Activated CD4-positive, alpha-beta T cell treated with anti-CD3 and anti-CD28 coated beads for 36 hours (primary cell): ENCODE measurements around the gene ZNF10. TPM values are rescaled to one million over a fixed set of nuclear protein-coding genes. Genes with fewer than 3 reads are reported as not detected.

Experiments used
- ATAC-seq: fragments of 200-7000 bp; cut with Tn5 transposase; one replicate; pipeline ENCODE4 v1.10.0; 2021; ENCODE audit warnings: mild to moderate bottlenecking, moderate library complexity
- CTCF ChIA-PET: fragments of 350-600 bp; sonication (Branson Sonifier 250); formaldehyde crosslinking; loops from one replicate; lab custom pipeline; 2021; ENCODE audit warnings: antibody characterized with exemption; lab: Charles Lee
- POLR2A ChIA-PET: fragments of 350-600 bp; sonication (Branson Sonifier 250); formaldehyde crosslinking; loops from one replicate; lab custom pipeline; 2021; ENCODE audit warnings: antibody characterized with exemption, inconsistent platforms; lab: Charles Lee
- DNase-seq: peaks from one replicate; pipeline ENCODE4 v3.0.0-alpha.2; 2020
- H3K27ac Mint-ChIP-seq: one replicate; pipeline ENCODE4 v1.8.0; 2021; ENCODE audit warnings: mixed read lengths
- H3K27me3 Mint-ChIP-seq: one replicate; pipeline ENCODE4 v1.8.0; 2021; ENCODE audit warnings: mixed read lengths
- H3K36me3 Mint-ChIP-seq: one replicate; pipeline ENCODE4 v1.8.0; 2021; ENCODE audit warnings: low read depth, mixed read lengths
- H3K4me1 Mint-ChIP-seq: one replicate; pipeline ENCODE4 v1.8.0; 2021; ENCODE audit warnings: mixed read lengths
- H3K4me3 Mint-ChIP-seq: one replicate; pipeline ENCODE4 v1.8.0; 2021; ENCODE audit warnings: mild to moderate bottlenecking, moderate library complexity, mixed read lengths
- H3K9me3 Mint-ChIP-seq: one replicate; pipeline ENCODE4 v1.8.0; 2021; ENCODE audit warnings: low read depth, mixed read lengths
- intact Hi-C, 2 experiments: fragments of 100-400 bp; cut with DNase I in 1 of 2; cut with micrococcal nuclease in 1 of 2; formaldehyde crosslinking; loops; one replicate each; pipeline versions ENCODE4 v1.14.2 to v1.15.1; 2022 to 2024; cut with DNase I, micrococcal nuclease
- total RNA-seq, 2 experiments: library from RNA; stranded (reverse); gene quantifications; one replicate each; pipeline ENCODE4 v1.2.3, GENCODE V29; 2021

Gene ZNF10
- total RNA-seq, 2 experiments from 2014 or later, result 4.8 to 5.1 TPM

DNA sequence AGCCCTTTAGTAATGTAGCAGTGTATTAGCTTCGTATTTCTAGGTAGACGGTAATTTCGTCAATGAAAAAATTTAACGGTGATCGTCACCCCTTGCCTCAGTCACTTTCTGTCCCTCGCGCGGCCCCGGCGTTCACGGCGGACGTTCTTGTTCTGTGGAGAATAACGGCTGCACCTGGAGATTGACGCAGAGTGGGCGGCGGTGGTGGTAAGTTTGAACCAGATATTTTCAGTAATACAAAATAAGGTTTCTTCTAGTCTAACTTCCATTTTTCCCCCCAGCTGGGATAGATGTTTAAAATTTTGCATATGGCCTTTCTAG, 341 bp downstream of the ZNF10 start:
- H3K4me1 Mint-ChIP-seq, result peaks cover 15% of the 10 kb centered on the region
- H3K27me3 Mint-ChIP-seq, result no peaks in the 10 kb centered on the region
- H3K36me3 Mint-ChIP-seq, result peaks cover 78% of the 10 kb centered on the region
- CTCF ChIA-PET, result interaction anchor here (0.7 kb wide), 1 partner anchor 49 kb away, joined by 3 read pairs; no protein-coding TSS in a partner anchor
- DNase-seq, result peak; percentile 70
- ATAC-seq, result peak; percentile 5
- peaks cover 36% of the 10 kb centered on the region for H3K9me3 Mint-ChIP-seq
- POLR2A ChIA-PET, result interaction anchor here (0.6 kb wide), 1 partner anchor 296 kb away, joined by 3 read pairs; no protein-coding TSS in a partner anchor
- H3K27ac Mint-ChIP-seq, result peak overlapping the region; percentile 98
- H3K4me3 Mint-ChIP-seq, result peak overlapping the region; percentile 86
- intact Hi-C loops, result loop anchor here (1.0 to 2.0 kb wide), 11 partner anchors 50 to 420 kb away; partner anchors contain the start of genes ZNF140 (in 2 of the 2), ZNF26 (in 2 of the 2), ZNF268 (in 2 of the 2) and ZNF84 (in 2 of the 2)

GRCh38 chr12:133135747-133136146, 5.3 kb downstream of the ZNF10 start:
- Mint-ChIP-seq H3K4me3 (no peak overlapping the region), H3K4me1 (peaks cover 9% of the 10 kb centered on the region), H3K36me3 (peaks cover 91% of the 10 kb centered on the region), H3K27me3 (no peaks in the 10 kb centered on the region), H3K27ac (no peak overlapping the region), H3K9me3 (peaks cover 57% of the 10 kb centered on the region)
- DNase-seq (no peak), ATAC-seq (no peak)
- ChIA-PET POLR2A (no interaction called here), CTCF (no interaction called here)
- intact Hi-C loops, result no loop called here

DNA sequence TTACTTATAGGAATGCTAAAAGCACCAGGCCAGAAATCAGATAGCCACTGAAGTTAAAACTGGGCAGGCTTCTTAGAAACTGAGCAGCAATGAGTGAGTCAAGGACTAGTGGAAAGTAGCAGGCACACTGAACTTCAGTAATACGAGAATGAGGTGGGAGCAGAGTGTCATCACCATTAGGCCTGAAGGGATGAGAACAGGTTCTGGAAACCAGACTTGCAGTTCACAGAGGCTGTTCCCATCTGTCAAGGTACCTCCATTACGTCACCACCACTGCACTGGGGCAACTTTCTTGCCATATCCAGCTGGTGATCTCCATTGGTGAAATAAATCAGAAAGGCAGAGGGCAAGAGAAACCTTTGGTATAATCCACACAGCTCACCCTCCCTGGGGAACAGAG, 15.6 kb downstream of the ZNF10 start:
- Mint-ChIP-seq H3K4me3 (no peak overlapping the region), H3K4me1 (no peaks in the 10 kb centered on the region), H3K27me3 (no peaks in the 10 kb centered on the region), H3K27ac (no peak overlapping the region), H3K36me3 (peaks cover 90% of the 10 kb centered on the region), H3K9me3 (peaks cover 50% of the 10 kb centered on the region)
- DNase-seq (no peak), ATAC-seq (no peak)
- ChIA-PET CTCF (no interaction called here), POLR2A (no interaction called here)
- intact Hi-C loops, result no loop called here

- peaks cover 80% of the 10 kb centered on the region for H3K36me3 Mint-ChIP-seq
- ATAC-seq (no peak), DNase-seq (no peak)
- no peak overlapping the region for H3K27ac Mint-ChIP-seq
- POLR2A ChIA-PET, result no interaction called here
- CTCF ChIA-PET, result interaction anchor here (0.7 kb wide), 1 partner anchor 113 kb away, joined by 3 read pairs; no protein-coding TSS in a partner anchor
- H3K4me1 Mint-ChIP-seq, result no peaks in the 10 kb centered on the region
- intact Hi-C loops, result no loop called here
- H3K9me3 Mint-ChIP-seq, result peaks cover 72% of the 10 kb centered on the region
- no peaks in the 10 kb centered on the region for H3K27me3 Mint-ChIP-seq
- H3K4me3 Mint-ChIP-seq, result no peak overlapping the region
These were observed 25.8 kb downstream of the ZNF10 start for GRCh38 chr12:133156125-133156690.

GRCh38 chr12:133165776-133166175, 35.3 kb downstream of the ZNF10 start:
- no peaks in the 10 kb centered on the region for H3K4me1 Mint-ChIP-seq
- no peak for DNase-seq
- CTCF ChIA-PET, result no interaction called here
- no peaks in the 10 kb centered on the region for H3K27me3 Mint-ChIP-seq
- H3K36me3 Mint-ChIP-seq, result peaks cover 7% of the 10 kb centered on the region
- H3K9me3 Mint-ChIP-seq, result peaks cover 32% of the 10 kb centered on the region
- H3K4me3 Mint-ChIP-seq, result no peak overlapping the region
- intact Hi-C loops, result no loop called here
- ATAC-seq, result no peak
- POLR2A ChIA-PET, result no interaction called here
- H3K27ac Mint-ChIP-seq, result no peak overlapping the region

DNA sequence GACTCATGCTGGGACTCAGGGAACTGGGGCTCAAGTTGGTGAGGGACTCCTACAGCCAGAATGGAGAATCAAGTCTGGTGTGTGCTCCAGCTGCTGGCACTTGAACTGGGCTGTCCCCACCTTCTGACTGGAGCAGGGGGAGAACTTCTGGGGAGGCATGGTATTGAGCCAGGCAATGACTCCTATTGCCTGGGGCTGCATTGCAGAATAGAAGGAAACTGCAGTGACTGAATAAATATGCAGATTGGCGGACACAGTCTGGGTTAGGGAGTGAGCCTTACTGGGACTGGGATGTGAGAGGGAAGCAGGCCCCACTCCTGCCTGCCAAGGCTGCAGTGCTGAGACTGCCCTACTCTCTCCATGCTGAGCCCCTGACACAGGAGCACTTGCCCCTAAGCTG, 42.1 kb downstream of the ZNF10 start:
- Mint-ChIP-seq H3K27ac (no peak overlapping the region), H3K27me3 (no peaks in the 10 kb centered on the region), H3K36me3 (peaks cover 4% of the 10 kb centered on the region), H3K4me1 (no peaks in the 10 kb centered on the region), H3K9me3 (peaks cover 41% of the 10 kb centered on the region), H3K4me3 (no peak overlapping the region)
- ATAC-seq, result no peak
- DNase-seq, result no peak
- CTCF ChIA-PET, result no interaction called here
- intact Hi-C loops, result no loop called here
- POLR2A ChIA-PET, result no interaction called here

GRCh38 chr12:133174901-133175300, 44.5 kb downstream of the ZNF10 start:
- H3K4me1 Mint-ChIP-seq, result no peaks in the 10 kb centered on the region
- ChIA-PET CTCF (no interaction called here), POLR2A (no interaction called here)
- H3K9me3 Mint-ChIP-seq, result peaks cover 45% of the 10 kb centered on the region
- ATAC-seq (no peak), DNase-seq (no peak)
- intact Hi-C loops, result no loop called here
- H3K36me3 Mint-ChIP-seq, result peaks cover 7% of the 10 kb centered on the region
- no peak overlapping the region for H3K4me3 Mint-ChIP-seq
- H3K27me3 Mint-ChIP-seq, result no peaks in the 10 kb centered on the region
- H3K27ac Mint-ChIP-seq, result no peak overlapping the region

- Mint-ChIP-seq H3K4me3 (no peak overlapping the region), H3K36me3 (peaks cover 53% of the 10 kb centered on the region), H3K9me3 (peaks cover 42% of the 10 kb centered on the region), H3K4me1 (peaks cover 11% of the 10 kb centered on the region), H3K27ac (peak overlapping the region; percentile 17), H3K27me3 (no peaks in the 10 kb centered on the region)
- ChIA-PET POLR2A (interaction anchor here (1.0 kb wide), 2 partner anchors 100 to 101 kb away, joined by 3 to 6 read pairs; partner anchors contain the start of gene ZNF140), CTCF (interaction anchor here (0.5 to 2.3 kb wide), 11 partner anchors 9 to 275 kb away, joined by 3 to 6 read pairs (median 3); partner anchors contain the start of gene ZNF26)
- DNase-seq (no peak), ATAC-seq (no peak)
- intact Hi-C loops, result loop anchor here (1.0 kb wide), 6 partner anchors 50 to 293 kb away; partner anchors contain the start of genes ZNF10 (in 2 of the 2), ZNF140 (in 2 of the 2), ZNF26 (in 2 of the 2) and ZNF891 (in 2 of the 2)
These were observed 50.2 kb downstream of the ZNF10 start for GRCh38 chr12:133180669-133181068.

DNA sequence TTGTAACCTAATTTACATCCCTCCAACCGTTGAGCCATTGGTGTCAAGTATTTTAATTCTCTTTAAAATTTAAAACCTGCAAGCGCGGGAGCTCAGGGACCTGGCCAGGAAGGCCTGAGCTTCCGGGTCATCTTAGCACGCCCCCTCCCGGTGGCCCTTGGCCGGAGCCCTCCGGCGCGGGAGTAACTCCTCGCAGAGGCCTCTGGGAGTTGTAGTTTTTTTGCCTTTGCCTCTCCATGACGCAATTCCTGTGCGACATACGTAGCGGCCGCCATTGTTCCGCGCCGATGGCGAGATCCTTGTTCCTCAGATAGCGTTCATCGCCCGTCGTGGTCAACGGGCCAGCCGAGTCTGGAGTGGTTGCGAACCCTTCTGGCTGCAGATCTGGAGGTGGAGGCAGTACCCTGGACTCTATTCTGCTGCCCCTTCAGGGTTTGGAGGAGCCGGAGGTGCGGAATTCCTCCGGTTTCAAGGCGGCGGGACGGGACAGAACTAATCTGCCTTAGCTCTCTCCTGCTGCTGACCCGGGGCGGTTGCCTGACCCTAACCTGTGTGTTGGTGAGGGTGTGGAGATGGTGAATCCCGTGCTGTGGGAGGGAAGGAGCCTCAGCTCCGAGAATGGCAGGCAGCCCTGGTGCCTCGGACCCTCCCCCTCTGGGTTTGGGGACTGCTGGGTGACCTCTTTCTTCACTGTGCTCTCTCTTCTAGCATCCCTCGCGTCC, 51.0 kb downstream of the ZNF10 start, which contains the start of gene ZNF268:
Gene ZNF268 (plus strand): TSS at position 258 of the 722 bp plus-strand sequence. CDS start 503 bp downstream, outside the sequence.
- H3K9me3 Mint-ChIP-seq, result peaks cover 39% of the 10 kb centered on the region
- H3K27me3 Mint-ChIP-seq, result no peaks in the 10 kb centered on the region
- ChIA-PET POLR2A (interaction anchor here (1.0 kb wide), 2 partner anchors 100 to 101 kb away, joined by 3 to 6 read pairs; partner anchors contain the start of gene ZNF140), CTCF (interaction anchor here (0.7 to 2.3 kb wide), 11 partner anchors 8 to 276 kb away, joined by 3 to 6 read pairs (median 3); partner anchors contain the start of gene ZNF26)
- H3K4me1 Mint-ChIP-seq, result peaks cover 11% of the 10 kb centered on the region
- peak; percentile 95 for DNase-seq
- peak; percentile 96 for ATAC-seq
- intact Hi-C loops, result loop anchor here (1.0 kb wide), 6 partner anchors 51 to 294 kb away; partner anchors contain the start of genes ZNF10 (in 2 of the 2), ZNF140 (in 2 of the 2), ZNF26 (in 2 of the 2) and ZNF891 (in 2 of the 2)
- H3K36me3 Mint-ChIP-seq, result peaks cover 61% of the 10 kb centered on the region
- peak within 1 kb of the TSS; percentile 90 for H3K4me3 Mint-ChIP-seq
- peak within 1 kb of the TSS; percentile 95 for H3K27ac Mint-ChIP-seq

GRCh38 chr12:133190176-133190575, 59.7 kb downstream of the ZNF10 start:
- intact Hi-C loops, result no loop called here
- POLR2A ChIA-PET, result no interaction called here
- H3K36me3 Mint-ChIP-seq, result peaks cover 100% of the 10 kb centered on the region
- CTCF ChIA-PET, result interaction anchor here (1.2 kb wide), 1 partner anchor 13 kb away, joined by 3 read pairs; no protein-coding TSS in a partner anchor
- DNase-seq, result no peak
- no peaks in the 10 kb centered on the region for H3K27me3 Mint-ChIP-seq
- no peak overlapping the region for H3K4me3 Mint-ChIP-seq
- peaks cover 58% of the 10 kb centered on the region for H3K9me3 Mint-ChIP-seq
- no peak overlapping the region for H3K27ac Mint-ChIP-seq
- no peak for ATAC-seq
- H3K4me1 Mint-ChIP-seq, result peaks cover 4% of the 10 kb centered on the region

DNA sequence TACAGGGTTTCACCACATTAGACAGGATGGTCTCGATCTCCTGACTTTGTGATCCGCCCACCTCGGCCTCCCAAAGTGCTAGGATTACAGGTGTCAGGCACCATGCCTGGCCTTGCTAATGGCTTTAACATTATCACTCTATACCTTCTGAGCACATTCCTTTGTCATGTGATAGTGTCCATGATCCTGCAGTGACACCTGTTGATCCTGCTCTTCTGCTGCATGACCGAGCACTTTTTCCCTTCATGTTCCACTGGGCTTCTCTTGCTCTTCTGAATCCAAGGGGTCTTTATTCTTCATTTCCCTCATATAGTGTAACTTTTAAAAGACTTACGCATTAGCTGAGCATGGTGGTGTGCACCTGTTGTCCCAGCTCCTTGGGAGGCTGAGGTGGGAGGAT, 62.4 kb downstream of the ZNF10 start:
- no peaks in the 10 kb centered on the region for H3K27me3 Mint-ChIP-seq
- H3K4me3 Mint-ChIP-seq, result no peak overlapping the region
- peaks cover 51% of the 10 kb centered on the region for H3K9me3 Mint-ChIP-seq
- no peak overlapping the region for H3K27ac Mint-ChIP-seq
- peaks cover 90% of the 10 kb centered on the region for H3K36me3 Mint-ChIP-seq
- DNase-seq, result no peak
- ChIA-PET CTCF (no interaction called here), POLR2A (no interaction called here)
- intact Hi-C loops, result no loop called here
- ATAC-seq, result no peak
- H3K4me1 Mint-ChIP-seq, result no peaks in the 10 kb centered on the region
